GM13976 (cell line): ENCODE data around the gene CLEC5A.
"Not testable (repeated sequence)": the region's sequence is repeated elsewhere in the genome, so short reads cannot be mapped to it uniquely, and the experiment has no call there.

Experiments
- DNase-seq: peaks from one replicate; pipeline ENCODE4 v3.0.0; 2012; ENCODE audit warnings: low spot score
- in situ Hi-C: fragments of 300-500 bp; cut with MboI; formaldehyde crosslinking; loops from one replicate; pipeline ENCODE4 v1.12.0; 2022; ENCODE audit warnings: low sequenced_read_pairs, mixed read lengths, inconsistent platforms; ENCODE audit not compliant: unreplicated experiment
- TF ChIP-seq, protein P1 (sequence below): IDR thresholded peaks from 2 replicates; pipeline ENCODE4 v1.5.1; 2012; ENCODE audit warnings: borderline replicate concordance, mild to moderate bottlenecking; ENCODE audit not compliant: insufficient read depth; ENCODE audit errors: extremely low read depth, missing control alignments, control extremely low read depth

Gene CLEC5A

GRCh38 chr7:141946796-141947195 lies at the start of gene CLEC5A:
Gene CLEC5A (minus strand): TSS chr7:141946974. CDS start chr7:141946292, 682 bp downstream.
- DNase-seq: no peak
- TF ChIP-seq, protein P1, sequence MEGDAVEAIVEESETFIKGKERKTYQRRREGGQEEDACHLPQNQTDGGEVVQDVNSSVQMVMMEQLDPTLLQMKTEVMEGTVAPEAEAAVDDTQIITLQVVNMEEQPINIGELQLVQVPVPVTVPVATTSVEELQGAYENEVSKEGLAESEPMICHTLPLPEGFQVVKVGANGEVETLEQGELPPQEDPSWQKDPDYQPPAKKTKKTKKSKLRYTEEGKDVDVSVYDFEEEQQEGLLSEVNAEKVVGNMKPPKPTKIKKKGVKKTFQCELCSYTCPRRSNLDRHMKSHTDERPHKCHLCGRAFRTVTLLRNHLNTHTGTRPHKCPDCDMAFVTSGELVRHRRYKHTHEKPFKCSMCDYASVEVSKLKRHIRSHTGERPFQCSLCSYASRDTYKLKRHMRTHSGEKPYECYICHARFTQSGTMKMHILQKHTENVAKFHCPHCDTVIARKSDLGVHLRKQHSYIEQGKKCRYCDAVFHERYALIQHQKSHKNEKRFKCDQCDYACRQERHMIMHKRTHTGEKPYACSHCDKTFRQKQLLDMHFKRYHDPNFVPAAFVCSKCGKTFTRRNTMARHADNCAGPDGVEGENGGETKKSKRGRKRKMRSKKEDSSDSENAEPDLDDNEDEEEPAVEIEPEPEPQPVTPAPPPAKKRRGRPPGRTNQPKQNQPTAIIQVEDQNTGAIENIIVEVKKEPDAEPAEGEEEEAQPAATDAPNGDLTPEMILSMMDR: no peak
- in situ Hi-C loops: no loop called here

DNA sequence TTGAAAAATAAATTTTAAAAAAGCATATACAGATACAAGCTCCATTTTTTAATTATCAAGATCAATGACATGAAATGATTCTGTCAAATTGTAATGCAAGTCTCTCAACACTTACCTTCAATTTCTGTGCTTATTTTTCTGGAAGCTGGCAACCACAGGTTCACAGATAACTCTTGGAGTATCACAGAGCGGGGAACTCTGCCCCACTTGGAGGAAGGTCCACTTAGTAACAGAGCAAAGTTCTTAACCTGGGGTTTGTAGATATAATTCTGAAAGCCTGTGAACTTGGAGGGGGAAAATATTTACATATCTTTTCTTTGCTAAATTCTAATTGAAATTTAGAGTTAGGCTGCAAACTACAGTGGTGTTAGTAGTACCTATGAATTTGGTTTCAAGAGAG lies 46.6 kb upstream of the CLEC5A start:
- TF ChIP-seq, protein P1: no peak
- in situ Hi-C loops: no loop called here
- DNase-seq: no peak

GRCh38 chr7:141992688-141993087 lies 45.9 kb upstream of the CLEC5A start:
- TF ChIP-seq, protein P1: no peak

GRCh38 chr7:141992156-141992555 lies 45.4 kb upstream of the CLEC5A start:
- DNase-seq: no peak
- in situ Hi-C loops: no loop called here

More at GRCh38 chr7:141992688-141993087, 45.9 kb upstream of the CLEC5A start:
- DNase-seq: no peak
- in situ Hi-C loops: no loop called here

DNA sequence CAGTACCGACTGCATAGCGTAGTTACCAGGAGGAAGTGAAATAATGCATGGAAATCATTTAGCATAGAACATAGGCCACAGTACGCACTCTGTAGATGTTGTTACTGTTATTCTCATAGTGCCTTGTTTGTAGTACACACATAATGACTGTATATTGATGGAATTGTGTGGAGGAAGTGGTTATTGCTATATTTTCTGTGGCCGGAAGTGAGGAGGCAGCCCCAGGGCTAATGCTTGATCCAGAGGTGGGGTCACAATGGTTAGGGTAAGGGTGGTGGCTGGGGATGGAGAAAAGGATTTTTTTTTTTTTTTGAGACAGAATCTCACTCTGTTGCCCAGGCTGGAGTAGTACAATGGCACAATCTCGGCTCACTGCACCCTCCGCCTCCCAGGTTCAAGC lies 44.4 kb upstream of the CLEC5A start:
- TF ChIP-seq, protein P1: no peak
- DNase-seq: no peak
- in situ Hi-C loops: no loop called here

More at GRCh38 chr7:141992156-141992555, 45.4 kb upstream of the CLEC5A start:
- TF ChIP-seq, protein P1: no peak

DNA sequence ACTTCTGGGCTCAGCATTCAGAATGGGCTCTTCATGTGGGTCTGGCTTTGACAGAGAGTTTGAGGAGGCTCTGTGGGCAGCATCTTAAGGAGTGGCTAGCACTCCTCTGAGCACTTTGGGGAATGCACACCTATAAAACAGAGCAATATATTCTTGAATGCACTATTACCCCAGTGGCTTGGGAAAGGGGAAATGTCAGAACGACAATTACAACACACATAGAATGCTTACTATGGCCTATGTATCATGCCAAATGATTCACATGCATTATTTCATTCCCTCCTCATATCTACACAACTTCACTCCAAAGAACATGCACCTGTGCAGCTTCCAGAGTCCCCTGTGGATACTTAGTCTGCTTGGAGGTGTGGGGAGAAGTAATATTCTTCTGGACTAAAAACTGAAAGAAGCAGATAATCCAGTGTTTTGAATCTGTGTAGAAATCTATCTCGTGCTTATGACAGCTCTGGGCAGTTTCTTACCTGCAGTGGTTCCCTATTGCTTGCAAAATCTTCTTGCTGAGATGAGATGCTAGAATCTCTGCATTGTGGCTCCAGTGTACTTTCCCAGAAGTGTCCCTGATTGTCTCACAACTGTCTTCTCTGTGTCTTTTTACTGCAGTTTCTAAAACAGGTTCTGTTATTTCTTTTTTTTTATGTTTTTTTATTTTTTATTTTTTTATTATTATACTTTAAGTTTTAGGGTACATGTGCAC lies 43.4 kb upstream of the CLEC5A start:
- TF ChIP-seq, protein P1: no peak
- no peak for DNase-seq
- in situ Hi-C loops: no loop called here

- in situ Hi-C loops: not testable (repeated sequence)
Measured at GRCh38 chr7:141987803-141988202, 41.0 kb upstream of the CLEC5A start.

More at GRCh38 chr7:141987803-141988202, 41.0 kb upstream of the CLEC5A start:
- DNase-seq: not testable (repeated sequence)
